ENCODE data around the gene CST4.
"Not testable (repeated sequence)": the region's sequence is repeated elsewhere in the genome, so short reads cannot be mapped to it uniquely, and the experiment has no call there.

Gene CST4

DNA sequence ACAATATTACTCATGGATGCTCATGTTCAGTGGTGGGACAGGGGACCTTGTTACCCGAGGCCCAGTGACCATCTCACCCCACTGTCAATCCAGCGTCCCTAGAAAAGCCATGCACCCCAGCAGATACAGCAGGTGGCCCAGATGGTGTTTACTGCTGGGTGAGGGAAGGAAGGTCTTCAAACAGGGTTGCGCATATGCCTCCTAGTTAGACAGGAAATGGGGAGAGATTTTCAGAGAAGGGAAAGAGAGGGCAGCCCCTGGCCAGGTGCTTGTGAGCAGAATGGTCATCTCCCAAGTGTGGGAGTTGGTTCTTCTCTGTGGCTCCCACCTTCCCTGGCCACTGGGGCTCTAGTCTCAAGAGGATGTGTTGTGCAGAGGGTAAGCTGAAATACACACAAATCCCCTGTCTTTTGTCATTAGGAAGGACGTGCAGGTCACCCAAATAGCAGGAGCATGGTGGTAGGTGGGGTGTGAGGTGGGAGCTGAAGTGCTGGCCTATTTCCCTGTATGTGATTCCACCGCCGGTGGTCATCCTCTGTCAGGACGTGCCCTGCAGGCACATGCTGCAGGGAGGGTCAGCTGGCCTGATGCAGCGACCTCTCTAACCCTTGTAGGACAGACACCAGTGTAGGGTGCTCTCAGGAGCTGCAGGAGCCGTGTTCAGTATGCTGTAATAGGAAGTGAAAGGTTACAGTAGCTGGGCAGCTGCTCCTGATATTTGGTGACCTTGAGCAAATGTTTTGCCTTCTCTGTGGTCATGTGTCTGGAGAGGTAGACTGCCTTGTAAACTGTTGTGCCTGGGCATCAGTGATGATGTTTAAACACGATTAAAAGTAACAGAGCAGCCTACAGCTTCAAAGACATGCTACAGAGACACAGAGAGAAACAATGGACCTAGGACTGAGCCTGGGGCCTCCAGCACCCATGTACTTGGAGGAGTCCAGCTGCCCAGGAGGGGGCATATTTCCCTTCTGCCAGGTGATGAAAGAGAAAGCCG lies 47.9 kb downstream of the CST4 start:
- no peak for DNase-seq (ENCODE audit: low read depth)

DNA sequence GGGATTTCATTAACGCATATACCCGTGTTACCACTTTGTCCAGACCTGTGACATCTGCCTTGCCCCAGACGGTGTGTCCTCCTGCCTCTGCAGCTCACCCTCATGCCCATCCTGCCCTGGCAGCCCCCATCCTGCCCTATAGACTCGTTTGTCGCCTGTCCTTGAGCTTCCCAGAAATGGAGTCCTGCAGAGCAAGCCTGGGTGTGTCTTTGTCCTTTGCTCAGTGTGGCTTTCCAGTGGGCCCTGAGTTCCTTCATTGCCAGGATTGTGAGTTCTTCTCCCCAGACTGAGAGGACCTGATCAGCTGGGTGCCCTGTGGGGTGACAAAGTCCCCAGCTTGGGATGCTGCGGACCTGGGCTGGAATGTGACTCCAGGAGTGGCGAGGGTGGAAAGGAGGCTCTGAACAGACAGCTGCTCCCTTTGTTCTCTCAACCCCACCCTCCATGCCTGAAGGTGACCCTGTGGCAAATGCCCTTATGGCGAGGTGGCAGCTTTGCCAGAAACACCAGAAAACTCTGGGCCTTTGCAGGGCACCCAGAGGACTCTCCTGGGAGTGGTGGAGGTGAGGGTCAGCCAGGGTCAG lies 48.7 kb downstream of the CST4 start:
- no peak for DNase-seq (ENCODE audit: low read depth)

DNA sequence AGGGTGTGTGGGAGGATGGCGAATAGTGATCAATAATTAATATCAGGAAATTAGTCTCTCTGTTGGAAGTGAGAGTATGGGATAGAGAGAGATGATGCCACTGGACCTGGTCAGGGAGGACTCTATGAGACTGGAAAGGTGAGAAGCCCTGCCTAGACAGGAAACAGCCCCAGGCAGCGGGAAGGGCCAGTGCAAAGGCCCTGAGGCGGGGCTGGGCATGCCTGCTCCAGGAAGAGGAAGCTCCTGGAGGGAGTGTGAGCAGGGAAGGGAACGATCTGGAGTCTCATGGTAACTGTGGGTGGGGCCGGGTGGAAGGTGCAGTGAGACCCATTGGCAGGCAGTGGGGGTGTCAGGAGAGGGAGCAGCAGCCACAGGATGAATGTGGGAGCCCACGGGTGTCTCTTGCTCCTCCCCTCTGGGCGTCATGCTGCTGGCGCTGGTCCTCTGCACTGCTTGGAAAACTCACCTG lies 49.3 kb downstream of the CST4 start:
- DNase-seq (ENCODE audit: low read depth): no peak

DNA sequence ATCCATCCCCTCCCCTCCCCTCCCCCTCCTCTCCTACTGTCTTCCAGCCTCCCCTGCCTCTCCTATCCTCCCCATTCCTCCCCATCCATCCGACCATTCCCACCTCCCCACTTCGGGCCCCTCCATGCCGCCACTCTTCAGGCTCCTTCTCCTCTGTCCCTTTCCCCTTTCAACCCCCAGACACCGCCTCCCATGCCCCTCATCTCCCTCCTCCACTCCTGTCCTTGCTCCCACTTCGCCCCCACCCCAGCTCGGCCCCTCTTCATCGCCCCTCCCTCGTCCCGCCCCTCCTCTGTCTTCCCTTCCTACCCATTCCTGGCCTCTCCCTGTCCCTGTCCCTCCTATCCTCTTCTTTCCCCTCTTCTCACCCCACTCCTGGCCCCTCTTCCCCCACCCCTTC lies 50.5 kb downstream of the CST4 start:
- no peak for DNase-seq (ENCODE audit: low read depth)

DNA sequence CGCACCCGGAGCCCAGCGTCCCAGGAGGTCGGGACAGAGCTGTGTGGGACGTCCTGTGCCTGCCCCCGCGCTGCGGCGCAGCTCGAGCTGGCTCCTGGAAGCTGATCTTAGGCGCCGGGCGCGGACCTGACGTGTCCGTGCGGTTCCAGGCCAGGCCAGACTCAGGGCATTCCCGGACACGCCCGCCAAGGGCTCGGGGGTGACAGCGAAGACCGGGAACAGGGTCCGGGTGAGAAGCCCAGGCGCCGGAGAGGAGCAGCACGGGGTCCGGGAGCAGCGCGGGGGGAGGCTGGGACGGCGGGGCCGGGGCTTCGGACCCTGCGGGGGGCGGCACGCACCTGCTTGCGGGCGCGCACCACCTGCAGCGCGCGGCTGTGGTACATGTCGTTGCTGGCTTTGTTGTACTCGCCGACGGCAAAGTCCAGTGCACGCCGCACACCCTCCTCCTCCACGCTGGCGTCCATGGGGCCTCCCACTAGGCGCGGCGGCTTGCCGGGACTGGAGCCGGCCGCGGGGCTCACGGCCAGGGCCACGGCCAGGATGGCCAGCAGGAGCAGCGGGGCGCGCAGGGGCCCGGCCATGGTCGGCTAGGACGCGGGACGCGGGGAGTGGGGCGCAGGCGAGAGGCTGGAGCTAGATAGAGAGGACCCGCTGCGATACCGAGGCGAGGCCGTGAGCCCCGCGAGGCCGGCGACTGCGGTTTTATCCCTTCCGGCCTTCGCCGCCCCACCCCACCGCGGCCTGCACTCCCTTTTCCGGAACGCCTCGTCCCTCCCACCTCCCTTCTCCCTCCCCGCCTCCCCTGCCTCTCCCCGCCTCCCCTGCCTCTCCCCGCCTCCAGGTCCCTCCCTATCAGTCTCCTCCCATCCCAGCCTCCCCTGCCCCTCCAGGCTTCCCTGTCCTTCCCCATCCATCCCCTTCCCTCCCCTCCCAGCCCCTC lies 51.3 kb downstream of the CST4 start, which contains the start of gene CST3:
Gene CST3, minus strand, starts transcription at position 674 of the 940 bp plus-strand sequence. Its CDS starts 93 bp downstream, at position 581.
- DNase-seq (ENCODE audit: low read depth): no peak

DNA sequence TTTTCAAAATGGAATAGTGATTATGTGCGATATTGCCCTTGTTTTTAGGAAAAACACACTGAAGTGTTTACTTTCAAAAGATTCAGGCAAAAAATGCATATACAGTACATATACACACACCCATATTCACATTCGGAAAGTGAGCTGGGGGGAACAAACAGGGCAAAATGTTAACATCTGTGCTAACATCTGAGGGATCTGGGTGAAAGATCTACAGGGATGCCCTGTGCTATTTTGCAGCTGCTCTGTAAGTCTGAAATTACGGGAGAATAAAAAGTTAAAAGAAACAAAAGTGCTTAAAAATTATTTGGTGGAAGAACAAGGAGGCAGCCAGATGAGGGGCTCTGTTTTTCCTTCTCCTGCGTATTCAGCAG lies 51.9 kb downstream of the CST4 start:
- DNase-seq (ENCODE audit: low read depth): no peak

DNA sequence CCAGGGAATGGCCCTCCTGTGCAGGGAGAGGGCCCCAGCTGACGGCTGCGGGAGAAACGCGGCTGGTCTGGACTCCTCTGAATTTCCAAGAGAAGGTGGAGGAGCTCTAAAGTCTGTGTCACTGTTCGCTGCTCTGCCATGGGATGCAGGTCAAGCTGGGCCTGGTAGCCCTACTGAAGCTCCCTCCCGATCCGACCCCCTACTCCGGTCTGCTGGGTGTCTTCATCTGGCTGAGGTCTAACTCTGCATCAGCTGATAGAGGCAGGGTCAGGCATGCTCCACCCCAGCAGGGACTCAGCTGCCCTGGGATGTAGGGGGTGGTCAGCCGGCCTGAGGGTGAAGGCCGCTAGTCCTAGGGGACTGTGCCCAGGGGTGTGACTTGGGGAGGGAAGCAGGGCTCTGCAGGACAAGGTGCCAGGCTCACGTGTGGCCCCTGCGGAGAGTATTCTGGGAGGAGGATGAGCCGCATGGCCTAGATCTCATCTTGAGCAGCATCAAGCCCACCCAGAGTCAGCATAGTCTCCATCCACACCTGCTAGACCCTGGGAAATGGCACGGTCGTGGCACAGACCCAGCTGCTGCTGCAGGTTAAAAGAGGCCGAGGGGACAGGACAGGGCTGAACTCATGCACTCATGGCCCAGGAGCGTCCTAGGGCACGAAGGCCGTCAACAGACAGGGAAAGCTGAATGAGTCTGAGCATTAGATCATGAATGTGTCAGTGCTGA lies 52.5 kb downstream of the CST4 start:
- no peak for DNase-seq (ENCODE audit: low read depth)

DNA sequence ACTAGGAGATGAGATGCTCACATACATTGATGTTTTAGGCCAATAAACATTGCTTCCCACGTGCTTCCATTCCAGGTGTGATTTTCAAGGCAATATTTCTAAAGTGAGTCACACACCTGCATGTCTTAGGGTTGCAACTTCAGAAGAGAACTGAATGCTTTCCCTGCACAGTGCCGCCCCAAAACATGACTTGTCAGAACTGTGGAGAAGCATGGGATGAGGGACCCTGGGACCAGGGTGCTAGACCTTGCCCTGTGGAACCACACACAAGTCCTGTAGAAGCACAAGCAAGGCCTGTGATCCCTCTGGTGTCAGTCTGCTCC lies 53.1 kb downstream of the CST4 start:
- not testable (repeated sequence) for DNase-seq (ENCODE audit: low read depth)

All from activated T-helper 1 cell treated with Interleukin-2 at 50 U/mL for 16 hours (primary cell).